ENCODE measurements around the gene UBE2QL1.

The UBE2QL1 gene

GRCh38 chr5:6424700-6425099, 24.0 kb upstream of the UBE2QL1 start:
- DNase-seq: no peak

- DNase-seq: no peak
Measured at GRCh38 chr5:6427694-6428093, 21.0 kb upstream of the UBE2QL1 start.

- DNase-seq: no peak
Measured at GRCh38 chr5:6430418-6431028, 18.1 kb upstream of the UBE2QL1 start.

GRCh38 chr5:6431214-6432195, 17.2 kb upstream of the UBE2QL1 start:
- DNase-seq: no peak

- no peak for DNase-seq
Measured at GRCh38 chr5:6432206-6432605, 16.5 kb upstream of the UBE2QL1 start.

- DNase-seq: no peak
Measured at GRCh38 chr5:6434731-6435130, 13.9 kb upstream of the UBE2QL1 start.

GRCh38 chr5:6435356-6435755, 13.3 kb upstream of the UBE2QL1 start:
- no peak for DNase-seq

GRCh38 chr5:6436715-6437331, 11.8 kb upstream of the UBE2QL1 start:
- DNase-seq: no peak

- no peak for DNase-seq
Measured at GRCh38 chr5:6439588-6440550, 8.8 kb upstream of the UBE2QL1 start.

- no peak for DNase-seq
Measured at GRCh38 chr5:6442333-6442732, 6.3 kb upstream of the UBE2QL1 start.

- DNase-seq: no peak
Measured at GRCh38 chr5:6443326-6443725, 5.3 kb upstream of the UBE2QL1 start.

GRCh38 chr5:6446042-6446441, 2.6 kb upstream of the UBE2QL1 start:
- DNase-seq: no peak

- DNase-seq: no peak
Measured at GRCh38 chr5:6446626-6447309, 1.9 kb upstream of the UBE2QL1 start.

- no peak for DNase-seq
Measured at GRCh38 chr5:6447384-6448140, 1.1 kb upstream of the UBE2QL1 start.

GRCh38 chr5:6448141-6448491, 543 bp upstream of the UBE2QL1 start:
- no peak for DNase-seq

- no peak for DNase-seq
Measured at GRCh38 chr5:6449465-6450158, 953 bp downstream of the UBE2QL1 start.

GRCh38 chr5:6450319-6450833, 1.7 kb downstream of the UBE2QL1 start:
- no peak for DNase-seq

GRCh38 chr5:6452622-6453504, 4.2 kb downstream of the UBE2QL1 start:
- no peak for DNase-seq

Data from right kidney (tissue), 1 donor.